MCF 10A (cell line): ENCODE results near the gene IFT122. TPM values are rescaled to one million over a fixed set of nuclear protein-coding genes. Genes with fewer than 3 reads are reported as not detected.

Source experiments
- BruUV-seq: library from RNA; stranded (reverse); fragments of 400-500 nt; replicated peaks from 2 replicates; lab custom pipeline; 2021; lab: Mats Ljungman, UMichigan
- CTCF ChIA-PET: fragments of 300-600 bp; sonication (Branson Sonifier 250); formaldehyde crosslinking; extraction: SDS; loops from one replicate; lab custom pipeline; 2021; ENCODE audit warnings: antibody characterized with exemption, inconsistent platforms; lab: Yijun Ruan, JAX
- POLR2A ChIA-PET: fragments of 300-600, 350-650 bp; sonication (Branson Sonifier 250); formaldehyde crosslinking; extraction: SDS; loops from one replicate; lab custom pipeline; 2020; ENCODE audit warnings: antibody characterized with exemption, inconsistent platforms; lab: Yijun Ruan, JAX
- DNase-seq: peaks from one replicate; pipeline ENCODE4 v3.0.0-alpha.2; 2018; ENCODE audit not compliant: unreplicated experiment
- H3K27ac Mint-ChIP-seq: one replicate; pipeline ENCODE4 v1.8.0; 2022; ENCODE audit warnings: mild to moderate bottlenecking, low read depth, mixed read lengths; ENCODE audit not compliant: unreplicated experiment
- H3K27me3 Mint-ChIP-seq: one replicate; pipeline ENCODE4 v1.8.0; 2022; ENCODE audit warnings: mixed read lengths; ENCODE audit not compliant: insufficient read depth, unreplicated experiment
- H3K36me3 Mint-ChIP-seq: one replicate; pipeline ENCODE4 v1.8.0; 2022; ENCODE audit warnings: mild to moderate bottlenecking, moderate library complexity, mixed read lengths; ENCODE audit not compliant: insufficient read depth, unreplicated experiment
- H3K4me1 Mint-ChIP-seq: one replicate; pipeline ENCODE4 v1.8.0; 2022; ENCODE audit warnings: mixed read lengths; ENCODE audit not compliant: insufficient read depth, unreplicated experiment
- H3K4me3 Mint-ChIP-seq: one replicate; pipeline ENCODE4 v1.8.0; 2022; ENCODE audit warnings: mild to moderate bottlenecking, moderate library complexity, mixed read lengths; ENCODE audit not compliant: unreplicated experiment
- H3K9me3 Mint-ChIP-seq: one replicate; pipeline ENCODE4 v1.8.0; 2022; ENCODE audit warnings: mixed read lengths; ENCODE audit not compliant: unreplicated experiment
- intact Hi-C: fragments of 100-400 bp; cut with micrococcal nuclease; formaldehyde crosslinking; loops from 2 replicates; pipeline ENCODE4 v1.14.1; 2022
- total RNA-seq: library from RNA; stranded (reverse); gene quantifications from 2 replicates; pipeline ENCODE4 v1.2.3, GENCODE V29; 2022
- TF ChIP-seq, protein P1 (sequence below): fragments of 200-600 bp; IDR thresholded peaks from one replicate; pipeline ENCODE4 v1.8.0; 2022; ENCODE audit warnings: antibody characterized with exemption, mild to moderate bottlenecking; ENCODE audit not compliant: unreplicated experiment

Gene IFT122
- total RNA-seq, 1 experiment from 2014 or later = 21.0 TPM

DNA sequence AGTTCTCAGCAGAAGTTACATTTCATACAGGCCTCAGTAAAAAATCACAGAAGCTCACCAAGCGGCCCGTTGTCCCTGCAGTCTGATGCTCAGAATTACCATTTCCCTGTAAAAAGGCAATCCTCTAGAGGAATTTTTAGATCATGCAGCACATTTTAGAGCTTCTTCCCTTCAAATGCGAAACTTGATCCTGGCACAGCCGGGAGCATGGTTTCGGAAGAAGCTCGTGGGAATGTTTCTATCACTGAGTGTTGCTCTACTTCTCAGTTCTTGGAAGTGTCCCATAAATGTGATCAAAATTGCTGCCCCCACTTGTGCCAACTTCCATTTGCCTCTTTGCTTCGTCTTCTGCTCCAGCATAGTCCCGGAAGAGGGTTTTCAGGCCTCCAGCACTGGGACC lies 99.2 kb downstream of the IFT122 start:
- TF ChIP-seq, protein P1, sequence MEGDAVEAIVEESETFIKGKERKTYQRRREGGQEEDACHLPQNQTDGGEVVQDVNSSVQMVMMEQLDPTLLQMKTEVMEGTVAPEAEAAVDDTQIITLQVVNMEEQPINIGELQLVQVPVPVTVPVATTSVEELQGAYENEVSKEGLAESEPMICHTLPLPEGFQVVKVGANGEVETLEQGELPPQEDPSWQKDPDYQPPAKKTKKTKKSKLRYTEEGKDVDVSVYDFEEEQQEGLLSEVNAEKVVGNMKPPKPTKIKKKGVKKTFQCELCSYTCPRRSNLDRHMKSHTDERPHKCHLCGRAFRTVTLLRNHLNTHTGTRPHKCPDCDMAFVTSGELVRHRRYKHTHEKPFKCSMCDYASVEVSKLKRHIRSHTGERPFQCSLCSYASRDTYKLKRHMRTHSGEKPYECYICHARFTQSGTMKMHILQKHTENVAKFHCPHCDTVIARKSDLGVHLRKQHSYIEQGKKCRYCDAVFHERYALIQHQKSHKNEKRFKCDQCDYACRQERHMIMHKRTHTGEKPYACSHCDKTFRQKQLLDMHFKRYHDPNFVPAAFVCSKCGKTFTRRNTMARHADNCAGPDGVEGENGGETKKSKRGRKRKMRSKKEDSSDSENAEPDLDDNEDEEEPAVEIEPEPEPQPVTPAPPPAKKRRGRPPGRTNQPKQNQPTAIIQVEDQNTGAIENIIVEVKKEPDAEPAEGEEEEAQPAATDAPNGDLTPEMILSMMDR = no peak
- H3K4me1 Mint-ChIP-seq = no peaks in the 10 kb centered on the region
- CTCF ChIA-PET = interaction anchor here (0.6 kb wide), 1 partner anchor 49 kb away, joined by 3 read pairs; no protein-coding TSS in a partner anchor
- H3K4me3 Mint-ChIP-seq = no peak overlapping the region
- no peak overlapping the region for H3K27ac Mint-ChIP-seq
- H3K27me3 Mint-ChIP-seq = no peaks in the 10 kb centered on the region
- no TSS peak for BruUV-seq
- POLR2A ChIA-PET = no interaction called here
- no peaks in the 10 kb centered on the region for H3K36me3 Mint-ChIP-seq
- intact Hi-C loops = no loop called here
- no peaks in the 10 kb centered on the region for H3K9me3 Mint-ChIP-seq
- no peak for DNase-seq

DNA sequence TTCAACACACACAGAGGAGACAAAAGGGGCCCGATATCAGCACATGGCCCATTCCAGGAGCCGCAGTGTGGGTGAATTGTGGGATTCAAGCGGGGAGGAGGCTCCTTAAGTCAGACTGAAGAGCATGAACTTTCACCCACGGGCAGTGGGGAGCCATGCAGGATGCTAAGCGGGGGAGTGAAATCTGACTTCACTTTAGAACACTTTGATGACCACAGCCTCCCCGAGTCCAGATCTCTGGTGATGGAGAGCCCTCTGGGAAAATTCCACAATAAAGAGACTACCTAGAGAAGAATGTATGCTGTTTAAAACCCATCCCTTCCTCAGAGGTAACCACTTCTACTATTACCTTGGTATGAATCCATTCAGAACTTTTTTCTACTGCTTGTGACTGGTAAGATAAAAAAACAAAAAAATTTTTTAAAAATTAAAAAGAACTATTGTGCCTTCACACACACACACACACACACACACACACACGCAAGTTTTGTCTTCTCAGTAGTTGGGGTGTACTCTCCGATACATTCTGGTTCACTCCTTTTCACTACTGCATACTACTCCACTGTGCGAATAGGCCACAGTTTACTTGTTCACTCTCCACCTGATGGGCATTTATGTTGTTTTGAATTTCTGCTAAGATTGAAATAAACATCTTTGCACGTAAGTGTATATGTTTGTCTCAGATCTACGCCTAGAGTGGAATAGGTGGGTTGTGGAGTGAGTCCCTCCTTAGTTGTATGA lies 100.9 kb downstream of the IFT122 start:
- intact Hi-C loops = no loop called here

DNA sequence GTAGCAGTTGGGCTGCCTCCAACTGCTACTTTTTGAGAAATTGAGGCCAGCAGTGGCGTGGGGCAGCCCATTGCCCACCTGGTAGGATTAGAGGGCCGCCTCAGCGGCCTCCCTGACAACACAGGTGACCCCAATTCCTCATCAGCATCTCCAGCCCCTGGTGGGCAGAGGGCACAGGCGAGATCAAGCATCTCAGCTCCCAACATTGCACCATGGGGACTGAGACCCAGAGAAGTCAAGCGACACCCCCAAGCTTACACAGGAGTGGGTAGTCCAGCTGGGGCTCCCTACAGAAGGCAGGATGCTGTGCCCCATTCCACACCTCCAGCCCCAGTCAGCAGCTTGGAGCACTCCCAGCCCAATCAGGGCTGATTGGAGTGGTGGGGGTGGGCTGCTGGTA lies 102.7 kb downstream of the IFT122 start:
- Mint-ChIP-seq H3K27me3 (no peaks in the 10 kb centered on the region), H3K9me3 (no peaks in the 10 kb centered on the region), H3K4me1 (no peaks in the 10 kb centered on the region), H3K4me3 (no peak overlapping the region), H3K27ac (no peak overlapping the region), H3K36me3 (no peaks in the 10 kb centered on the region)
- intact Hi-C loops = no loop called here
- no peak for DNase-seq
- ChIA-PET CTCF (no interaction called here), POLR2A (no interaction called here)
- TF ChIP-seq, protein P1 = no peak
- BruUV-seq = no TSS peak

More for the DNA sequence above, 100.9 kb downstream of the IFT122 start:
- no peaks in the 10 kb centered on the region for H3K27me3 Mint-ChIP-seq
- H3K27ac Mint-ChIP-seq = no peak overlapping the region
- DNase-seq = no peak
- POLR2A ChIA-PET = no interaction called here
- H3K9me3 Mint-ChIP-seq = no peaks in the 10 kb centered on the region
- H3K4me1 Mint-ChIP-seq = no peaks in the 10 kb centered on the region
- TF ChIP-seq, protein P1 = no peak
- CTCF ChIA-PET = no interaction called here
- BruUV-seq = no TSS peak
- H3K36me3 Mint-ChIP-seq = no peaks in the 10 kb centered on the region
- no peak overlapping the region for H3K4me3 Mint-ChIP-seq

DNA sequence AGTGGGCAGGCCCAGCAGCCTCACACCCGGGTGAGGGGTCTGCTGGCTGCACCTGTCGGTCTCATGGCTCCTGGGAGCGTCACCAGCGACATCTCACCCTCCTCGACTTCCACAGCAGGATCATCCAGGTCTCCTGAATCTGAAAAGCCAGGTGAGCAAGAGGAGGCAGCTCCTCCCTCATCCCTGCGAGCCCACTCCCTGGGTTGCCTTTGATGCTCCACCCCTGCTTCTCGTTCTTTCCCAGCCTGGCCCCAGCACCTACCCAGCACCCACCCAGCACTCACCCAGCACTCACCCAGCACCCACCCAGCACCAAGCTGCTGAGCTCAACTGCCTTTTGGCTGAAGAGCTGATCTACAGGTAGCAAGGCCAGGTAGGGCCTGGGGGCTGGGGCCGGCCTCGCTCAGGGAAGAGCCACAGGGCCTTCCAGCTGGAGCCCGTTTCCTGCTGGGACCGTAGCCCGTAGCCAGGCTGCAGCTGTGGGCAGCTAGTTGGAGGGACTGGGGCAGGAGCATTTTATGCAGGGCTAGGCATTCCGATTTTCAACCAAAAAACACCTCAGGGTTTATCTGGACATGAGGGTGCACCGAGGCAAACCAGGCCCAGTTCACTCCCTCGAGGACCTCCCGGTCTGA lies 103.2 kb downstream of the IFT122 start, which contains the start of gene H1-8:
TSS of gene H1-8 (plus strand) at position 20 of the 635 bp plus-strand sequence. CDS start at position 64, 44 bp downstream.
- Mint-ChIP-seq H3K4me3 (no peak within 1 kb of the TSS), H3K9me3 (no peaks in the 10 kb centered on the region), H3K36me3 (no peaks in the 10 kb centered on the region), H3K27ac (no peak within 1 kb of the TSS), H3K4me1 (peaks cover 2% of the 10 kb centered on the region), H3K27me3 (no peaks in the 10 kb centered on the region)
- POLR2A ChIA-PET = no interaction called here
- intact Hi-C loops = no loop called here
- TF ChIP-seq, protein P1 = no peak
- CTCF ChIA-PET = interaction anchor here (0.6 kb wide), 1 partner anchor 60 kb away, joined by 4 read pairs; no protein-coding TSS in a partner anchor
- no peak for DNase-seq
- no TSS peak for BruUV-seq
